ENCODE results near the gene RHBG. TPM values are rescaled to one million over a fixed set of nuclear protein-coding genes. Genes with fewer than 3 reads are reported as not detected.

Gene RHBG
- total RNA-seq, 1 experiment from 2014 or later: 1.5 TPM

DNA sequence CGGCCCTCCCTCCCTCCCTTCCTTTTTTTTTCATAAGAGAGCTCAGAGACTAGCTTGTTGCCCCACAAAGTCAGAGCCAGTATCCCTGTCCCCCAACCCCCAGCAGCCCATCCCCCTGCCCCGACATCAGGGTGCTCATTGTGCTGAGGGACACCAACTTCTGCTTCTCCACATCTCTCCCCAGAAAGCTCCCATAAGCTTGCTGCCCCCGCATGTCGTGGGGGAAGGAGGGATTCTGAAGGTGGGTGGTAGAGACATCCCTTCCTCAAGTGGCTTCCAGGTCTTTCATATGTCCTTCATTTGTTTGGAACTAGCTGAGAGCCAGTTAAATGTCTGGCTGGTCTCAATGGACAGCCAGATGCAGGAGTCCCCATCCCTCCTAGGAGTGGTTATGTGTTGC is 41.2 kb downstream of the RHBG start:
- Histone ChIP-seq H3K27ac (ENCODE audit: insufficient read length, low read depth, low read length) (no peak overlapping the region), H2AK5ac (ENCODE audit: insufficient read length, low read length) (no peak overlapping the region), H2BK15ac (ENCODE audit: low read depth, low read length) (no peak overlapping the region), H3K23me2 (ENCODE audit: insufficient read length, low read depth, low read length, poor library complexity, severe bottlenecking) (no peaks in the 10 kb centered on the region), H3K79me2 (ENCODE audit: insufficient read depth, low read length) (no peaks in the 10 kb centered on the region), H4K8ac (replicated peaks; ENCODE audit: insufficient read length, low read depth, low read length) (no peak overlapping the region), H3K27me3 (ENCODE audit: insufficient read depth, low read length) (no peaks in the 10 kb centered on the region), H3K18ac (ENCODE audit: insufficient read length, low read depth, low read length) (no peak overlapping the region), H2AFZ (ENCODE audit: low read length) (no peak overlapping the region), H3K9ac (ENCODE audit: extremely low read depth, insufficient read length, low read length) (no peak overlapping the region), H3K4ac (ENCODE audit: low read depth, low read length) (no peak overlapping the region), H3K4me1 (ENCODE audit: insufficient read depth, low read length) (peaks cover 5% of the 10 kb centered on the region; the same call in 1 of the 2 replicates), H3K14ac (ENCODE audit: insufficient read depth, low read length) (no peak overlapping the region), H4K91ac (ENCODE audit: insufficient read length, low read depth, low read length) (no peak overlapping the region), H3K23ac (ENCODE audit: insufficient read length, low read depth, low read length) (no peak overlapping the region), H3K4me2 (ENCODE audit: insufficient read depth, insufficient read length, low read length) (no peak overlapping the region), H4K20me1 (ENCODE audit: control insufficient read depth, insufficient read depth, insufficient read length) (no peaks in the 10 kb centered on the region), H2BK12ac (ENCODE audit: insufficient read length, low read depth, low read length) (no peak overlapping the region), H3T11ph (ENCODE audit: low read length) (no peak overlapping the region), H4K5ac (ENCODE audit: insufficient read length, low read depth, low read length) (no peak overlapping the region), H2BK5ac (ENCODE audit: insufficient read length, low read length) (no peak overlapping the region), H2BK20ac (ENCODE audit: low read depth, low read length, poor library complexity, severe bottlenecking) (no peak overlapping the region), H3K56ac (ENCODE audit: insufficient read length, low read depth, low read length) (no peak overlapping the region), H3K79me1 (ENCODE audit: insufficient read depth, low read depth, low read length, poor library complexity, severe bottlenecking) (no peaks in the 10 kb centered on the region), H3K9me3 (ENCODE audit: control insufficient read depth, low read depth, low read length) (no peaks in the 10 kb centered on the region), H2BK120ac (ENCODE audit: low read depth, low read length, poor library complexity, severe bottlenecking) (no peak overlapping the region)
- H3K4me1 Mint-ChIP-seq: peaks cover 28 to 48% of the 10 kb centered on the region in 2 experiments
- H3K27ac Mint-ChIP-seq: no peak overlapping the region
- WGBS (ENCODE audit: extremely low coverage, insufficient read length, low lambda C conversion rate): no CpG with 5 or more reads among the region's 4 CpGs
- no peak overlapping the region for H3K4me3 Mint-ChIP-seq
- H3K9me3 Mint-ChIP-seq: no peaks in the 10 kb centered on the region
- TF ChIP-seq, protein P1, sequence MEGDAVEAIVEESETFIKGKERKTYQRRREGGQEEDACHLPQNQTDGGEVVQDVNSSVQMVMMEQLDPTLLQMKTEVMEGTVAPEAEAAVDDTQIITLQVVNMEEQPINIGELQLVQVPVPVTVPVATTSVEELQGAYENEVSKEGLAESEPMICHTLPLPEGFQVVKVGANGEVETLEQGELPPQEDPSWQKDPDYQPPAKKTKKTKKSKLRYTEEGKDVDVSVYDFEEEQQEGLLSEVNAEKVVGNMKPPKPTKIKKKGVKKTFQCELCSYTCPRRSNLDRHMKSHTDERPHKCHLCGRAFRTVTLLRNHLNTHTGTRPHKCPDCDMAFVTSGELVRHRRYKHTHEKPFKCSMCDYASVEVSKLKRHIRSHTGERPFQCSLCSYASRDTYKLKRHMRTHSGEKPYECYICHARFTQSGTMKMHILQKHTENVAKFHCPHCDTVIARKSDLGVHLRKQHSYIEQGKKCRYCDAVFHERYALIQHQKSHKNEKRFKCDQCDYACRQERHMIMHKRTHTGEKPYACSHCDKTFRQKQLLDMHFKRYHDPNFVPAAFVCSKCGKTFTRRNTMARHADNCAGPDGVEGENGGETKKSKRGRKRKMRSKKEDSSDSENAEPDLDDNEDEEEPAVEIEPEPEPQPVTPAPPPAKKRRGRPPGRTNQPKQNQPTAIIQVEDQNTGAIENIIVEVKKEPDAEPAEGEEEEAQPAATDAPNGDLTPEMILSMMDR (conservative IDR thresholded peaks at IDR 0.05): no peak
- peaks cover 0 to 11% (median 5%) of the 10 kb centered on the region in 3 experiments; a peak in 3 of 7 replicates for H3K36me3 Mint-ChIP-seq (ENCODE audit: insufficient read depth in 1 of 3, low read depth in 3 of 3)
- DNase-seq: no peak
- peaks cover 5% of the 10 kb centered on the region; the same call in 1 of the 2 replicates for H3K27me3 Mint-ChIP-seq (ENCODE audit: low read depth)
